Measurements from ENCODE around the gene CCDC68.

The CCDC68 gene

DNA sequence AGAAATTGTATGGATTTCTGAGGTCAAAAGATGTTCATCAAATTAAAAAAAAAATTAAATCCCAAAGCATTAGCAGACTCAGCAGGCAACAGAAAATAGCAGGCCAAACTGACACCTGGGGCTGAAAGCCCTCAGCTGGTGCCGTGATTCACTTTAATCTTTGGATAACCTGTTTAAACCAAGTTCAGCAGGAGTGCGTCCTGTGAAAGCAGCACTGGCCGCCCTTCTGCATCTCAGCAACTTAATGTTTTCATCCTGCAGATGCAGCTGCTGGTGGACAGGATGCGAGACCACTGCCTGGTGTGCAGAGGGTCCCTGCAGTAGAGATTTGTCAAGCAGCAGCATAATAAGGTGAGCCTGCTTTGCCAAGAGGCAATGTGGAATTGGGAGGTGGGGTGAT is 41.2 kb downstream of the CCDC68 start:
- no peak for DNase-seq (ENCODE audit: low read depth)

DNA sequence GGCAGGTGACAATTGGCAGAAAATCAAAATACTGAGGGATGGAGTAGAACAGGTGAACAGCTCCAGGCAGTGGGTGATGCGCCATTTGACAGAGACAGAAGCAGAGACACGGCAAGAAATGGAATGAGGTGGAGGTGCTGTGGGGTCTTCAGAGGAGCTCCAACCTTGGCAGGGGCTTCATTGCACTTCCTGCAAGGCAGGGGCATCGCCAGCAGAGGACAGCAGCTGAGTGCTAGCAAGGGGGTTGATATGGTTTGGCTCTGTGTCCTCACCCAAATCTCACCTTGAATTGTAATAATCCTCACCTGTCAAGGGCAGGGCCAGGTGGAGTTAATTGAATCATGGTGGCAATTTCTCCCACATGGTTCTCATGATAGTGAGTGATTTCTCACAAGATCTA is 42.8 kb downstream of the CCDC68 start:
- DNase-seq (ENCODE audit: low read depth): no peak

DNA sequence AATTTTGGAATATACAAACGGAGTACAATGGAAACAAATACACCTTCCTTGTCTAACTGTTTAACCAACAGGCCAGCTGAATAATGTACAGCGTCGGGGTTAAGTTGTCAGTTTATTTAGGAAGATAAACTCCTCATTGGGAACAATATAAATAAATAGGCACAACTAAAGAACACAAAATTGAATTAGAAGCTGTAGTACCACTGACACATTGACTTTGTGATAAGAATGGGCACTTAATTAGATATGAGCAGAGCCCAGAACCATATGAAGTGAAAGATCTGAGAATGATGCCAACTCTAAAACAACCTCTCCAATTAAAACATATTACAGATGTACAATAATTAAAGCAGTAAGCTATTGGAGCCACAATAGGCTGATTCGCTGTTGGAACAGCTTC is 44.4 kb downstream of the CCDC68 start:
- no peak for DNase-seq (ENCODE audit: low read depth)

DNA sequence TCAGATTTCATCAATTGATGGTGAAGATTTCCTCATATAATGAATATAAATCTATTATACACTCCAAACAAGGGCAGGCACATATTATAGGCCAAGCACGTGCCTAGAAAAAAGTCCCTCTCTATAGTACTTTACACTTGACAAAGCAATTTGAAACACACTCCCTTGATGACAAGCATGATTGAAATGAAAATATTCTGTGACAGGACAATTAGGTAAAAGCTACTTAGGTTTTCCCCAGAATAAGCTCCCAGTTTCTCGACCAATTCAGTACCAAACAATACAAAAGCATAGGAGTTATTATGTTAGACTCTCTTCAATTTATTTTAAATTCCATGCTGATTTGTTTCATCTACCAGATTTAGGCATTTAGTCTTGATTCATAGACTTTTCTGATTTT is 47.7 kb downstream of the CCDC68 start:
- DNase-seq (ENCODE audit: low read depth): no peak

DNA sequence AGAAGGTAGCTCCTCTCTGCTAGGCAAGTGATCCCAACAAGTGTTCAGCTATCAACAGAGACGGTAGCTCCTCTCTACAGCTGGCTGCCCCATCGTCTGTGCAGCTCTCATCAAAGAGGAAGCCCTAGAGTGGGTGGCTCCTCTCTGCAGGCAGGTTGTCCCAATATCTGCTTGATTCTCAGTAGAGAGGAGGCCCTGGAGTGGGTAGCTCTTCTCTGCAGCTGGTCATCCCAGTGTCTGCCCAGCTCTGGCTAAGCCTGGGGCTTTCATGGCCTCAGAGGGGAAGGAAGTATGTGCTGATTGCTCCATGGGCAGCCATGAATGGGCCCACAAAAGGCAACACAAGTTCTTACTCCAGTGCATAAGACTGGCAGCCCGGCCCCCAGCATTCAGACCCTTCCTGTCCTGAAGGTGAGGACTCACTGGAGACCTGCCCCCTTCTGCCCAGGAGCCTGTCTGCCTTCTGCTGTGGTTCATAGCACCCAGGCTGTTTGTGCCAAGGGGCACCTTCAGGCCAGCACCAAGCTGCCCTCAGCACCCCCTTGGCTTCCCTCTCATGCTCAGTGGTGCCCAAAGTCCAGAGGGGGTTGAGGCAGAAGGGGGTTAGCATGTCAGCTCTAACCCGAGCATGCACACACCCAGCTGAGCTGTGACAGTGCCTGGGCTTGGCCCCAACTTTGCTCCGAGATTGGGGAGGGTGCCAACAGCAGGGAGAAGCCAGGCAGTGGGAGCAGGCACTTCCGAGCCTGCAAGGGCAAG is 48.9 kb downstream of the CCDC68 start:
- DNase-seq (ENCODE audit: low read depth): no peak

DNA sequence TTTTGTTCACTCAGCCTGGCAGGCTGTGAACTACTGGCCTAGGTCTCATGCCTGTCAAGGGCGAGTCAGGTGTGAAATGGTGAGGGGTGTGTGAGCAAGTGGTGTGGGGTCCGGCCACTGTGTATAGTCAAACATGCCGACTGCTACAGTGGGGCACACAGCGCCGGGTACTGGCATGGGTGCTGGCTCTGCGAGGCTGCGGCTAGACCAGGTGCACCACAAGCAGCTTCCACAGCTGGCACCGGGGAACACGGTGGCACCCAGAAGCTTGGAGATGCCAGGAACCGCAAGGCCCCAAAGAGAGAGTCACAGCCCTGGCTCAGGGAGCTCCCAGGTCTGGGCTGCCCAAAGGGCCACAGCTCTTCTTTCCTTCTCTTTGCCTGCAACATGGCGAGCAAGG is 49.7 kb downstream of the CCDC68 start:
- DNase-seq (ENCODE audit: low read depth): no peak

DNA sequence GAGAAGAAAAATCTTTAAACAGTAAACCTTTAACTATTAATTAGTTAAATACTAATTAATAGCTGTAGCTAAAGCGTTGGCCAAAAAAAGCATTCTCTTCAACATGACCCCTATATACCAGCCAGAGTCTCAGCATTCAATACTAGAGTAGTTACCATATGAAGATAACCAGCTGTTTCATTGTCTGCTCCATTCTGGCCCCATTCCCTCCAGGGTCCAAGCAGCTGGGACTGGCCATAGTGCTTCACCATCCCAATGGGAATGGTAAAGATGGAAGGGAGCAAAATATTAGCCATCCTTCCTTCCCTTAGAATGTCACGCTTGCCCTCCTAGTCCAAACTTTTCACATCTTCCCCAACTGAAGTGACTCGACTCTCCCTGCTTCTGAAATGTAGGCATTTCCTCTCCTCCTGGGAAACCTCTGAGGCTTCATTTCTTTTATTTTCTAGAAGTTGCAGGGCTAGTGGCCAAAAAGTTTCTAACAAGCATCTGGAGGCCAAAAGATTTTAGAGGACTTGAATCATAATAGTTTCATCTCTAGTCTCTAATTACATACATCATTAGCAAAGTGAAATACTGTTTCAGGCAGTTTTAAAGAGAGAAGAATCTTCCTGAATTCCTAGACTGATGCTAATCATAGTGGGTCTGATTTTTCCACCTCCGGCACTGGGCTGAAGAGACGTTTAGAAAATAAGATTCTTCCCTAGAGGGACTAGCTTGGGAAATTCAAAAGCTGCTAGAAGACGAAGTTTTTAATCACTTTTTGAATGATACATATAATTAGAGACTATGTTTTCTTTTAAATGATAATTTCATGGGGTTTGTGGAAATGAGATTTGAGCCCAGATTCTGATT is 52.7 kb downstream of the CCDC68 start:
- no peak for DNase-seq (ENCODE audit: low read depth)

DNA sequence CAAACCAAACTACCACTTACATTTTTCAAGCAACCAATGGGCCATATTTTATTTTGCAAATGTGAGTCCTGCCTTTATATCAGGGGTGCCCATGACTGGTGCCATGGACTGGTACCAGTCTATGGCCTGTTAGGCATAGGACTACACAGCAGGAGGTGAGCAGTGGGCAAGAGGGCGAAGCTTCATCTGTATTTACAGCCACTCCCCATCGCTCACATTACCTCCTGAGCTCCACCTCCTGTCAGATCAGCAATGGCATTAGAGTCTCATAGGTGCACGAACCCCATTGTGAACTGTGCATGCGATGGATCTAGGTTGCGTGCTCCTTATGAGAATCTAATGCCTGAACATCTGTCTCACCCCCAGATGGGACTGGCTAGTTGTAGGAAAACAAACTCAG is 53.6 kb downstream of the CCDC68 start:
- no peak for DNase-seq (ENCODE audit: low read depth)

DNA sequence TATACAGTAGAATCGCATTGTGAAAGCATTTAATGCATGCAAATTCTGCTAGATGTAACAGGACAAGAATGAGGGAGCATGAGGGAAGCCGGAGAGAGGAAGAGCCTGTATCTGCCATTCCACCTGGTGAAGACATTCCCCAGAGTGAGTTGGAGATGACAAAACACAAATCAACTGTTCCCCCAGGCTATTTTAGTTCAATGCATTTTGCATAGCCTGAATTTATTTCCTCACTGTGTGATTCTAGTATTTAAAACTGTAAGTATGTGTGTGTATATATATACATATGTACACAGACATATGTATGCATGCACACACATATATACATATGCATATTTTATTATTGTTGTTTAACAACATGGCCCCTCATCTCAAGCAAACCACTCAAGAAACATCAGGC is 54.7 kb downstream of the CCDC68 start:
- no peak for DNase-seq (ENCODE audit: low read depth)

DNA sequence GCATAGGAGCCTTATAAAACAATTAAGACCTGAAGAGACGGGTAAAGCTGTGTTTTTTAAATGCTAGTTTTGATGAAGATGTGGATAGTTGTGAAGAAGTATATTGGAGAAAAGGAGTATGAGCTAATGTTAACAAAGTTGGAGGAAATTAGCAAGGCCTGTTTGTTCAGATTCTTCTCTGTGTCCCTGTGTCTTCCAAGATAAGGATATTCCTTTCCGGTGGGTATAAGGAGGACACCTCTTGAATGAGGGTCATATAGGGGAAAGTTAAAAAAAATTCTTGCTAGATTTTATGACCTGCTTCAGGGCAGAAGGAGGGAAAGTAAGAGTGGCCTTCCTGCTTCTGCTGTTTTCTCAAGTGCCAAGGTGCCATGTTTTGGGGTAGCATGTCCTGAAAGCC is 59.0 kb downstream of the CCDC68 start:
- DNase-seq (ENCODE audit: low read depth): no peak

DNA sequence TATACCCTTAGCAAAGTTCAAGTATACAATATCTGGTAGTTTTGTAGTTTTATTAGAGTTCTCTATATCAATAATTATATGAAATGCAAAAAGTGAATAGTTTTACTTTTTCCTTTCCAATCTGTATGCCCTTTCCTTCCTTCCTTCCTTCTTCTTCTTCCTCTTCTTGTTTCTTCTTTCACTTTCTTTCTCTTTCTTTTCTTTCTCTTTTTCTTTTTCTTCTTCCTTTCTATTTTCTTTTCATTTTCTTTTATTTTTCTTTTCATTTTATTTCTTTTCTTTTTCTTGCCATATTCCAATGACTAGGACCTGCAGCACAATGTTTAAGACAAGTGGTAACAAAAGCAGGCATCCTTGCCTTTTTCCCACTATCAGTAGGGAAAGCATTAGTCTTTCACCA is 59.8 kb downstream of the CCDC68 start:
- no peak for DNase-seq (ENCODE audit: low read depth)

DNA sequence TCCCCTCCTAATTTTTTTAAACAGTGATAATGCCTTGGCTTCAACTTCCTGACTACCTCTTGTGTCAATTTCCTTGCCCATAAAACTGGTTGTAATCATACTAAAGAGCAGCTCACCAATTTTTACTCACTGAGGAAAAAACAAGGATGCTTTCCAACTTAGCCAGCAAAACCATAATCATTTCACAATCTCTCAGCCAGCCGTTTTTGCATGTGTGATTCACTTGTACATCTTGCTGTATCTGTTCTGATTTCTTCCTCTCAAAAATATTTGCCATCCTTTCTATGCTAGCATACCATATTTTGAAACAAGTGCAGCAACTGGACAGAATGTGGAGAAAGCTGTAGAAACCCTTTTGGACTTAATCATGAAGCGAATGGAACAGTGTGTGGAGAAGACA is 70.3 kb downstream of the CCDC68 start:
- DNase-seq (ENCODE audit: low read depth): no peak

DNA sequence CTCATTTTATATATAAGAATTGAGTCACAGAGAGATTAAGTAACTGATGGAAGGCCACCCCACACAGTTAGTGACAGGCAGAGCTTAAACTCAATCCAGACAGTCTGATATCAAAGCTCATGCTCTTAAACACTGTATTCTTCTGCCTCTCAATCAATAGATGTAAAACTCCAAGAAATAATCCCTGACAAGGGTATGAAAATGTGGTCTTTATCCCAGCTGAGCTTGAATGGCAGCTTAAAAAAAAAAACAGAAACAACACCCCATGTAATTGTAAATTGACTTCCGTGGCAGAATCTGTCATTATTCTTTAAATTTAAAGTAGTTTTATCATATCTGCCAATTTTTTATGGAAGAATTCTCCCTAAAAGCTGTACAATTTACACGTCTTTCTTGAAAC is 70.9 kb downstream of the CCDC68 start:
- DNase-seq (ENCODE audit: low read depth): no peak

DNA sequence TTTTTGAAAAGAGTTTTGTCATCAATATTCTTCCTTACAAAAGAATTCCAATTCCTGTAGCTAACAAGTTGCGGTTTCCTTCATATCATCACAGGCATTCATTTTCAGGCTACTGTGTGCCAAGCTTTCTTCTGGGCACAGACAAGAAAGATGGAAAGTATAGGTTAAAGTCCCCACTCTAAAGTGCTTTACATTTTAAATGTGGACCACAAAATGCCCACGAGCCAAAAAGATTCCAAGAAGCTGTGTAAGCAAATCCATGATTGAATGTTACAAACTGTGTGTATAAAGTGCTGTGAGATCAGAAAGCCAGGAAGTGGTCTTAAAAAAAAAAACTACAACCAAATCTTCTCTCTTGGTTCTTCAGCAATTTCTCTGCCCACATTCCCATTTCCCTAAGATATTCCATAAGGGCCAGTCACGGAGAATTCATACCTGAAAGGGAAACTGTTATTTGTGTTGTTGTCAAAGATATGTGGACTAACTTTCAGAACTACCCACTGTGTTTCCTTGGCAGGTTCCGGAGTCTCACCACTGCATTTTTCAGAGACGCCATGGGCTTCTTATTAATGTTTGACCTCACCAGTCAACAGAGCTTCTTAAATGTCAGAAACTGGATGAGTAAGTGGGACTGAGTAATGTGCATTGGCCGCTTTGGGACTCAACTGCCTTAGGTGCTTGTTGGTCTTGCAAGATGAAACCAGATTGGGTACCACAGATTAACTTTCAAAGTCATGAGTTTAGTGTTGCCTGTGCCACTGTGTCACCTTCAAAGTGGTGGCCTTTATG is 75.3 kb downstream of the CCDC68 start:
- DNase-seq (ENCODE audit: low read depth): no peak

DNA sequence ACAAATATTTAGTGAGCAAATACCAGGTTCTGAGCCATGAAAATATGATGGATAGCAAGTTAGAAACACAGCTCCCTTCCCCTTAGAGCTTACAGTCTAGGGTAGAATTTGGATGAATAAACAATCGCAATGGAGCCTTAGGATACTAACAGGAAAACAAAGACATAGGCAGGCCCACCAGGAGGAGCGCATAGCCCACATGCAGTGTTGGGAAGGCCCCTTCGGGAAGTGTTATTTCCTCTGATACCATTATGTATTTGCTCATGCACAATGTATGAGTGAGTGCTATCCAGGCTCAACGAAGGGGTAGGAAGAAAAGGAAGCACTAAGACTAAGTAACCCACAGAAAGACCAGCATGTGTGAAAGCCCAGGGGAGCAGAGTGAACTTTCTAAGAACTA is 76.9 kb downstream of the CCDC68 start:
- no peak for DNase-seq (ENCODE audit: low read depth)

DNA sequence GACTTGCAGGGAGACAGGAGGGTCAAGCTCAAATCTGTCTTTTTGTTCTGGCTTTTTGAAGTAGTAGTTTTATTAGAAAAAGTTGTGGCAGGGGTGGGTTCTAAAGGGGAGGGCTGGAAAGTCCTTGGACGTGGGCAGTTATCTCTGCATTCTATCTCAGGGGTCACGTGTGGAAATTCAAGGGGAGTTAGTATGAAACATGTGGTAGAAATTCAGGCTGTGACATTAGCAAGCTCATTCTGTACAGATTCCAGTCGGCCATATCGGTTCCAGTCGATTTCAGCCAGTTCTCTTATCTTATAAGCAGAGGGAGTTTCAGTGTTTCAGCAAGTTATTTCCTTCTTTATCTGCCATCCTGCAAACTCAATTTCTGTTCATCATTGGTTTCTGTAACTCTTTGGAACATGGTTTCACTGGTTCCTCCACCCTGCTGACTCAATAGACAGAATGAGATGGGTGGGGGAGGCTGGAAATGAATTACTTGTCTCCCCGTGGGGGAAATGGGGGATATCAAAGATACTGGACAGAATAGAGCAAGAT is 78.0 kb downstream of the CCDC68 start:
- no peak for DNase-seq (ENCODE audit: low read depth)

DNA sequence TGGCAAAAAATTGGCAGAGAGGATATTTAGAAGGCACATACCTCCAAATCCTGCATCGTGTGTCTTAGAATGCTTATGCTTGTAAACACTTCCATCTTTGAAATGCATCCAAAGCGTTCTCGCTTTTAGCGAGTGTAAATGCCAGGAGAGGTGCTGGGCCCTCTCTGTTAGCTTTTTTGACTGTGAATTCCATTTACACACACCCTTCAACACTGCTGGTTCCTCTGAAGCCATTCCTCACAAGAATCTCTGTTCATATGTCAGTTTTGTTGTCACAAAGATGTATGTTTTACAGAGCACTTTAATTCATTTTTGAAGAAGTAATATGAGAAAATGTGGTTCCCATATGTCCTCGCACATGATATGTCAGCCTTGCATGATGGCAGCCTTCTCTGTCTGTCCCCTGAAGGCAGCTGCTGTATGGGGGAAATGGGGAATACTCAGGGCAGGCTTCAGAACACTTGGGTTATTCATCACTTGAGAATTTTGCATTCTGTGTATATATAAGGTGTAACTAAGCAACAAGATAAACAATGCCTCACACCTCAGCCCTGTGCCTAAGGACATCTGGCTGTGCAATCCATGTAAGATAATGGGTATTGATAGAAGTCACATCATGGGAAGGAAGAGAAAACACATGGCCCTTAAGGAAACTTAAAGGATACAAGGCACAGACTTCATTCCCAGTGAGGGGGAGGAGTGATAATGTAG is 78.7 kb downstream of the CCDC68 start:
- DNase-seq (ENCODE audit: low read depth): no peak

DNA sequence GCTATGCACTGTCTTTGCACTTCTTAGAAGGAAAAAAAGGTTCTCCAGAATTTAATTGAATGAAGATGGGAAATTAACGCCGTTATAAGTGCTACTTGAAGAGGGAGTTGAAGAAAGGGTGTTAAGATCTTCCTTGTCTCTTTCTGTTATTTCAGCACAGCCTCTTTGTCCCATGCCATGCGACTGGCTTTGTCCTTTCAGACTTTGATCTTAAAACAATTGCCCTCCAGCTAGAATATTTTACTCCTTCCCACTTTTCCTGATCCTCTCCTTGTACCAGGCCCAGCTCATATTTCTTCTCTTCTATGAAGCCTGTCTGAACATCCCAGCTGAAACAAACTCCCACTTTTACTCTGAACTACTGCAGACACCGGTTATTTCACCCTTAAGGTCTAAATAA is 79.6 kb downstream of the CCDC68 start:
- no peak for DNase-seq (ENCODE audit: low read depth)

DNA sequence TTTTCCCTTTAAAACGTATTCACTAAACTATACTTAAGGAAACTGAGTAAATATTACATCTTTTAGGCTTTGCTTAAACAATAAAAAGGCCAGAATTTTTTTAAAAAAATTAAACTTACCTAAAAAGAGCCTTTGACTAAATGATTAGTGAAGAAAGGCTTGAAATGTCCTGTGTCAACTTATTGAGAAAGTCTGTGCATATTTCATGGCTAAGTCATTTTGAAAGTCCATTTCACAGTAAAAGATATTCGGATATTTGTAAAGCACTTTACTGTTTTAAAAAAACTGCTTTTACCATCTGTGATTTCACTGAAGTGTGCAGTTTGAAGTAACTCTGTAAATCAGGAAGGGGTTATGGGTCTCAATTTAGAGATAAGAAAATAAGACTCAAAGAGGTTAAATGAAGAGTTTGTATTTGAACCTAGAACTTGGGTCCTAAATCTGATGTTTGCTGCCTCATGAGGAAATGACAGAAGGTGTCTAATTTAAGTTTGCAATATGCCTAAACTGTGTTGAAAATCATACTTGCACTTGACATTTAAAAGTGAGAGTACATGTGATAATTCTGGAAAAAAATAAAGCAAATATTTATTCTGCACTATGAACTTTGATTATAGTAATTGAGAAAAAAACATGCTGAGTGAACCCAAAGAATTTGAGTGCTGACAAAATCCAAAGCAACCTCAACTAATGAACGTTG is 80.5 kb downstream of the CCDC68 start:
- no peak for DNase-seq (ENCODE audit: low read depth)

DNA sequence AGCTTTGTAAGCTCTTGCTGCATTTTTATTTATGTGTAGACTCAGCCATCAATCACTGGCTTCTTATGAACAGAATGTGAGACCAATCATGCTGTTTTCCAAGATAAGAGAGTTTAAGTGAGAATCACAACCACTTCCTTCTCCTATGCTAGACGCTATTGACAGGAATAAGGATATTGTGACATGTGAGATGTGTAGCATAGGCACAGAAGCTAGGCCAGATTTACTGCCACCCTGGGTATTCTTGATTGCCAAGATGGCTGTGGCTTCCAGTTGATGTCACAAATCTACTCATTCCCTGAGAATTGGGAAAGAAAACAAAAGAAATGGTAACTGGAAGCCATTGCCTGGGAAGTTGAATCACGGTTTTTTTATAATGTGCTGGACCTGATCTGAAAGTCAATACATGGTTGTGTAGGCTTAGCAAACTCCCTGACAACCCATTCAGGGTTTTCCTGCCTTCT is 81.1 kb downstream of the CCDC68 start:
- DNase-seq (ENCODE audit: low read depth): no peak

DNA sequence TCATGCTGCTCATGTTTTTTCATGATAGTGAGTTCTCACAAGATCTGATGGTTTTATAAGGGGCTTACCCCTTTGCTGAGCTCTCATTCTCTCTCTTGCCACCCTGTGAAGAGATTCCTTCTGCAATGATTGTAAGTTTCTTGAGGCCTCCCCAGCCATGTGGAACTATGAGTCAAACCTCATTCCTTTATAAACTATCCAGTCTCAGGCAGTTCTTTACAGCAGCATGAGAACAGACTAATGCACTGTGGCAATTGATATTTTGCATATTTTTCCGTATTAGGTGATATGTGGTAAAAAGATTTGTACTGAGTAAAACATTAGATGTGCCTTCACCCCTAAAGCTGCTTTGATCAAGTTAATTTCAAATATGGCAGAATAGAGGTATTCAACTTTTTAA is 82.2 kb downstream of the CCDC68 start:
- DNase-seq (ENCODE audit: low read depth): no peak
